T47D (cell line): ENCODE data around the gene BTG4.
A peak's percentile ranks its signal among the peaks of the same experiment; 100 is the strongest.

Source experiments
- DNase-seq, 2 experiments: peaks; one replicate each; pipeline versions ENCODE4 v3.0.0 to v3.0.0-alpha.2; 2011 to 2012; ENCODE audit warnings: low read depth in 1 of 2, low spot score in 1 of 2
- JUND ChIP-seq: IDR thresholded peaks from 2 replicates; pipeline ENCODE4 v1.6.1; 2012; ENCODE audit warnings: low read depth
- in situ Hi-C: cut with HindIII; loops from 2 replicates; pipeline ENCODE4 v1.10.0; 2016; ENCODE audit warnings: low sequenced_read_pairs, low pct_unique_long_range_greater_than_20kb

The BTG4 gene

DNA sequence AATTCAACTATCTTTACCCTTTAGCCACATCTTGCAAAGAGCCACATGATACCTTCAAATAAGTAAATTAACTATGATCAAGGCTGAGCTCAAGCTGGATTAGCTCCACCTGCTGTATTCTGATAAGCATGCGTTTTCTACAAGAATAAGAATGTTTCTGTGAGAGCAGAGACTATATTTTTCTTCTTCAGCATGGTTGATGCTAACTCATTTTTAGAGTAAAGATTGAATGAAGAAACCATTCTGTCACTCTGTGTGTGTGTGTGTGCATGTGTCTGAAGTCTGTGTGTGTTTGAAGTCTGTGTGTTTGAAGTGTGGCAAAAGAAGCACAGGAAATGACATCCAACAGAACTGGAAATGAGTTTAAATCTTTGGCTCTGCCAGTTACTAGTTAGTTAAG, 16.4 kb upstream of the BTG4 start:
- DNase-seq: no peak
- in situ Hi-C loops: no loop called here
- no peak for TF ChIP-seq JUND

DNA sequence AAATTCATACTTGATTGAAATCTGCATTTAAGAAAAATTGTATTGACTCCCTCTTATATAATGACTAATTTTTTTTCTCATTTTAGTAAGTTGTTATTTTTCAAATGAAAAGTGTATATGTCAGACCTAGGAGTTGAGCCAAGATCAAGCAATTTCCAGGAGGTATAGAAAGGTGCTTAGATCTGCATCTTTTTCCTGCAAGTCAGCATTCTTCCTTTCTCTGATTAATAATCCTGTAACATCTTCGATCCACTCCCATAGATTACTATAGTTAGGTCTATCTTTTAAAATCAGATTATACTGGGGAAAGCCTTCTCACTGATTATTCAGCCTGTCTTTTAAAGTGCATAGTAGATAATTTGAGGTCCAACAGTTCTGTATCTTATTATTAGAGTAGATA, 15.1 kb upstream of the BTG4 start:
- no peak for TF ChIP-seq JUND
- DNase-seq: no peak
- in situ Hi-C loops: no loop called here

DNA sequence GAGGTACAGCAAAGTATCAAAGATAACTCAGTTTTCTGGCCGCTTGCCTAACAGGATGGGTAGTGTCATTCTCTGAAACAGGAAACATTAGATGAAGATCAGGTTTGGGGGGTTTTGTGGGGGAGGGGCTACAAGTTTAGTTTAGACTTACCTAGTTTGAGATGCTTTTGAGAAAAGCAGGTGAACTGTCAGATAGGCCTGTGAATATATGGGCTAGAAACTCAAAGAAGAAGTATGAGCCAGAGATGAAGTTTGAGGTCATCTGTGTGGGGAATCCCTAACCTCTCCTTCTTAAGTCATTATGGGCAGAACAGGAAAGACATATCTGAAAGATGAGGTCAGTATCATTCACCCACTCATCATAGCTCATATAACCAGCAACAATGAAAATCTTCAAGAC, 14.3 kb upstream of the BTG4 start:
- no peak for TF ChIP-seq JUND
- in situ Hi-C loops: no loop called here
- no peak for DNase-seq

DNA sequence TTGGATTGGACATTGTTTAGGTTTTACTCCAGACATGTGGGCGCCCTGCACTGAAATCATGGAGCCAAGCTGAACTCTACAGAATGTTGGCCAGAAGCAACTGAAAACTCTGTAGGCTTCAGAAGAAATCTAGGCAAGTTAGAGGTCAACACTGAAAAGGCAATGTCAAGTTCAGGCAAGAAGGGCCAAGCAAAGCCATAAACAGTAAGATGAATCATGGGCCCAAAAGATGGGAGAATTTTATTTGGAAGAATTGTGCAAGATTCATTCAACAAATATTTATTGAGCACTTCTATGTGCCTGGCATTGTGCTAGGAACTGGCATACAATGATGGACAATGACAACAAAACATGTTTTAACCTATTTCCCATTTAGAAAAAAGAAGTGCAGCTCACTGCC, 13.3 kb upstream of the BTG4 start:
- DNase-seq: no peak
- no peak for TF ChIP-seq JUND
- in situ Hi-C loops: no loop called here

DNA sequence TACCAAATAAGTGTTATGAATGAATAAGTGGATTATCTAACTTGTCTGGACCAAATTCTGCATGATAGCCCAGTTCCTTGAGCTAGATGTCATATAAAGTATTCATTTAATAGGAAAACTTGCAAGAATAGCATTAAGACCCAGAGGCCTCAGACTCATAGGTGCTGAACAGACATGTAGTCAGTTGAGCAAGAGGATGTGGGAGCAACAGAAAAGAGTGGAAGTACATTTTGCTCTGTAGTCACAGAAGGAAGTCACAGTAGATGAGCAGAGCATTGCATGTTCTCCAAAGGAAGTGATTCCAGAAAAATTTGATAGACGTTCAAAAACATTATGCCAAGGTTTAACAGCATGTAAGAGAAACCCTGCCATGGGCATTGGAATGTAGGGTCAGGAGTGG, 11.9 kb upstream of the BTG4 start:
- TF ChIP-seq JUND: no peak
- no peak for DNase-seq
- in situ Hi-C loops: no loop called here

DNA sequence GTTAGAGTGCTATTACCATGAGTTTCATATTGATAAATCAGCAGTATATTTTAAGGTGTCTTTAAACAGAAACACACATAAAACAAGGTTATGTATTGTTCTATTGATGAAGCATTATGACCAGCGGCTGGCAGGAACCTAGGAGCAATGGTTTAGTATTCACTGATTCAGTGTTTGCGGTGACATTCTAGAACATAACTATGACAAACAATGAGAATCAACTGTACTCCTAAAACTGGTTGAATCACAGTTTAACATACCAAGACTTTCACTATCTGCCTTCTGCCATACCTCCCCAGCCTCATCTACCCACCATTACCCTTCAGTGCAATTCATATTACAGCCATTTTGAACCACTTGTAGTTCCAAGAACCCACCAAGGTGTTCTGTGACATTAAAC, 11.2 kb upstream of the BTG4 start:
- no peak for TF ChIP-seq JUND
- in situ Hi-C loops: no loop called here
- DNase-seq: no peak

DNA sequence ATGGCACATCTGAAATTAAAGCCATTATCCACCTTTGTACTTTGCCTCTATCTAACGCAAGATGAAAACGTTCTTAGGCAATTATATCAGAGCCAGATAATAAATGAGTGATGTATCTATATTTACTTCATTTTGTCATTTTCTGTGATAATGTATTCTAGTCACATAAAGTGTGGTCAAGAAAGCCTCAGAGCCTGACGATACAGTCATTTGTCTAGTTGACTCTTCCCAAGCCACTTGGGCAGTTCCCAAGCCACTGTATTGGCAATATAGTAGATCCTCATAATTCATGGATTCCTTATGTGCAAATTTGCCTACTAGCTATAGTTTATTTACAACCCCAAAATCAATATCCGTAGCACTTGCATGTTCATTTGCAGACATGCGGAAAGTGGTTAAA, 10.2 kb upstream of the BTG4 start:
- TF ChIP-seq JUND: no peak
- in situ Hi-C loops: no loop called here
- DNase-seq: no peak

DNA sequence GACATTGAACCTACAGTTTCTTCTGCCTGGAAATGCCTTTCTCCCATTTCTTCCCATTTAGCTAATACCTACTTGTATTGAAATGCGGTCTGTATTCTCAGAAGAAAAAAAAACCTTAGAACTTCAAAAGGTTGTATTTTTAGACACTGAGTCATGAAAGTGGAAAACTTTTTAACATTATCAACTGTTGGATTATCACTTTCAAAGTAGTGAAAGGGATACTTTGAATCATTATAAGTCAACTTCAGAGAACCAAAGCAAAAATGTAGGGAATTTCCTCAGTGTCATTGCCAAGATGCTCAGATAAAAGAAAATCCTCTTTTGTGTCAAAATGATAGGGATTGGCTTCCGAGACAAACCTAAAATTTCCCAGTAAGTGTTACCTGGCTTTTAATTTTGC, 8.9 kb upstream of the BTG4 start:
- in situ Hi-C loops: no loop called here
- no peak for TF ChIP-seq JUND
- no peak for DNase-seq

DNA sequence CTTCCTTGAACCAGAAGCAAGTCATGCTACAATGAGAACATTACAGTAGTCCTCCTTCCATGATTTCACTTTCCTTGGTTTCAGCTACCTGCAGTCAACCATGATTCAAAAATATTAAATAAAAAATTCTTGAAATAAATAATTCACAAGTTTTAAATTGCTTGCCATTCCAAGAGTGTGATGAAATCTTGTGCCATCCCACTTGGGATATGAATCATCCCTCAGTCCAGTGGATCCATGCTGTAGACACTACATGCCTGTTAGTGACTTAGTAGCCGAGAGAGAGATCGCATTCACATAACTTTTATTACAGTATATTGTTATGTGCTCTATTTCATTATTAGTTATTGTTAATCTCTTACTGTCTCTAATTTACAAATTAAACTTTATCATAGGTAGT, 8.4 kb upstream of the BTG4 start:
- in situ Hi-C loops: no loop called here
- no peak for TF ChIP-seq JUND
- no peak for DNase-seq

DNA sequence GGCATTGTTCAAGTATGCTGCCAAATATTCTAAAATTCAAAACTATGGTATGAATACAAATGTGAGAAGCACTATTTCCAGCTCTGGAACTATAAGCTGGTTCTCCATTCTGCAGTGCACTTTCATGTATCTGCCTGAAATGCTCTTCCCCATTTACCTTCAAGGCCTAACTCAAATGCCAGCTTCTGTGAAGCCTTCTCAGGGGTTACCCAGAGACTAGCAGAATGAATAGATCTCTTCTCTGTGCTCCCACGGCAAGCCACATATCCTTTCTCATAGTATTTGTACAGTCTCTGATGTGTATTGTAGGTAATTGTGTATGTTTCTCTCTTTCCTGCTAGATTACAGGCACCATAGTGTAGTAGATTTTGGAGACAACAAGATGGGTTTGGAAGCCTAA, 6.5 kb upstream of the BTG4 start:
- no peak for TF ChIP-seq JUND
- in situ Hi-C loops: no loop called here
- no peak for DNase-seq

DNA sequence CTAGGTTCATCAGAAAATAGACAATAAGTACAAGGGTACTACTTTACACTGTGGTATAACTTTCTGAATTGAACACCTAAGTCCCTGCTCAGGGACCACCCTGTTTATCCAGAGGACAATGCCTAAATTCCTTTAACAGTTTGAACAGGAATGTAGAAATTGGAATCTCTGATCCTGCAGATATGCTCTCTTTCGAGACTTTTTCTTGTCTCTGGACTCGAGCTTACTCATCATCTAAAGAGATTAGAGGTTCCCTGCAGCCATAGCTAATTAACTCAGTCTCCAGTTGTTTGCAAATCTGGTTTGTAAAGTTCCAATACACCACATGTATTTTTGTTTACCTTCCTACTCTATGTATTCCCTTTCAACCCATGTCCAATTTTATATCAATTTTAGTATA, 3.4 kb upstream of the BTG4 start:
- no peak for TF ChIP-seq JUND
- in situ Hi-C loops: no loop called here

DNA sequence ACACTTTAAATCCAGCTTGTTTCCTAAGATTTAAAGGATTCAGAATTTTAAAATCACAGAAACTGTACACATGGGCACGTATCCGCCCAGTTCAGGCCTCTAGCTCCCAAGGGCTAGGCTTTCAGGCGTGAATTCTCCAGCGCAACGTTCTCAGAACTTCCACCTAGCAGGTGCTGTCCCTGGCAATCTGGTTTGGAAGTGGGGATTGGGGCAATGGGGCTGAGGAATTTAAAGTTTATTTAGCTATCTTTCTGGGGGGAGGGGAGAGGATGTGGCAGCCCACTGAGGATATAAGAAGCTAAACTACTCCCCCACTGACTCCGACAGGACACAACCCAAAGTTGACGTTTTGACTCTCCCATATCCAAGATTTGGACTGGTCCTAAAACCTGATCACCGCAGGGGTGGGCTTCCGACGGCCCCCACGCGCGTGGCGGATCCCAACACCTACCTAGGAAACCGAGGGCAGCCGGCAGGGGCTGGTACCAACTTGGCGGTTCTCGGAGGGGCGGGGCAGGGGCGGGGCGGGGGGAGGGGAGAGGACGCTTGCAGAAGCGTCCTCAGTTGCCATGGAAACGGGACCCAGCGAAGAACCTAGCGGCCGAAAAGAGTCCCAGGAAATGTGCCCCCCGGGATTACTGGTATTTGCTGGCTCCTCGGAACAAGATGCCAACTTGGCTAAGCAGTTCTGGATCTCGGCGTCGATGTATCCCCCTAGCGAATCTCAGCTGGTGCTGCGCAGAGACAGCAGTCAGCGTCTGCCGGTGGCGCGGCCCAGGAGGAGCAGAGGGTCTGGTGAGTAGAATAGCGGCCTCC, 2.2 kb upstream of the BTG4 start, which contains the start of gene HOATZ:
Gene HOATZ (plus strand): TSS at position 563 of the 816 bp plus-strand sequence. CDS start 7 bp downstream, at position 570.
- peak; percentile 43 to 69 for DNase-seq
- no peak for TF ChIP-seq JUND
- in situ Hi-C loops: no loop called here

More for the DNA sequence above, 3.4 kb upstream of the BTG4 start:
- DNase-seq: no peak

DNA sequence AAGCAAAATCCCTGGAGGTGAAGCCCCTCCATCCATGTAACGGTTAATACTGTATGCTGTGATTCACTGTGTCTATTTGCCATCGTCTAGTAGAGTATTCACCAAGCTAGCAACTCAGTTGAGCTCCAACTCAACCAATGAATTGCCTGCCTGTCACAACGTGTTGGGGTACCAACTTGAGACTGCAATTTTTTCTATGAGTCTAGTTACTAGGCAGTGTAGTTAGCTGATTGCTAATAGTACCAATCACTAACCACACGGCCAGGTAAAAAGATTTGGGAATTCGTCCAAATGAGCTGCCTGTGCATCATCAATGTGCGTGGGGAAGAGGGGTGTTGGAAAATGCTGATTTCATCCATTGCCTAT, 1.0 kb upstream of the BTG4 start:
- DNase-seq: no peak
- in situ Hi-C loops: no loop called here
- no peak for TF ChIP-seq JUND

DNA sequence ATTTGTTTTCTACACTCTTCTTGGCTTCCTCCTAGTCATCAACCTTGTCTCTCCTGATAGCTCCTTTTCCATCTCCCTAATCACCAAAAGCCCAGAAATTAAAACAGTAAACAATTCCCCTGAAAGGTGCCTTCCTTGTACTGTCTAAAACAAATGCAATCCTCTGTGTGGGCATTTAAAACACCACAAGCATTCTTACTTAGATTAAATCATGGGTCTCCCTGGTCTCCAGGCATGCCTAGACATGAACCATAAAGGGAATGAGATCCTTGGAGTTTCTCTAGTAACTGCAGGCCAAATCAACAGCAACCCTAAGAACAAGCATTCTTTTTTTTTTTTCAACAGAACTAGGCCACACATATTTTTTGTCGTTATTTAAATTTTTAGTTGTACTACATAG, 1.9 kb downstream of the BTG4 start:
- TF ChIP-seq JUND: no peak
- in situ Hi-C loops: no loop called here
- DNase-seq: peak in 1 of 2 experiments; percentile 84

DNA sequence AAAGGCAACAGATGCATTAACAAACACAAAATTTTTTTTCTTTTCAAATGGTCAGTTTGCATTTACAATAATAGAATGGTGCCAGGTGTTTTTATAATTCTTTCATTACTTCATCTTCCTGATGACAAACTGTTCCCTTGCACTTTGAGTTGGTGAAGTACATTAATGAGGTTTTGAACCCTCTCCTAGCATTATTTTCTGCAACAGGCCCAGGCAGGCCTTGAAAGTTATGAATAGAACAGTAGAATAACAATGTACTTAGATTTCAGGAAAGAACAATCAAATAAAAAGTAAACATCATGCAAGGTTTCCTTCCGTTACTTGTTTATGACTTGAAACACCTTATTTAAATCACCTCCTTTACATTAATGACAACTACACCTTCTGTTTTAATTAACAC, 9.6 kb downstream of the BTG4 start:
- in situ Hi-C loops: no loop called here
- DNase-seq: no peak
- TF ChIP-seq JUND: no peak
